HEK293 (cell line): ENCODE measurements around the gene ZDHHC3.

Experiments used
- CTCF ChIA-PET: fragments of 350-600 bp; formaldehyde crosslinking; extraction: SDS; loops from one replicate; lab custom pipeline; 2021; ENCODE audit warnings: antibody characterized with exemption; lab: Yijun Ruan, JAX
- POLR2A ChIA-PET: fragments of 300-600 bp; formaldehyde crosslinking; extraction: SDS; loops from one replicate; lab custom pipeline; 2020; ENCODE audit warnings: antibody characterized with exemption, inconsistent platforms; lab: Yijun Ruan, JAX
- H3K27ac ChIP-seq: fragments of 200-500 bp; sonication (Bioruptor generic); 2 replicates; pipeline ENCODE4 v1.5.1; 2014; ENCODE audit warnings: low read depth, low read length, control low read depth, inconsistent platforms; ENCODE audit errors: extremely low read depth
- H3K36me3 ChIP-seq, 2 experiments: fragments of 200-500 bp in 1 of 2; sonication (Bioruptor generic) in 1 of 2; 1 replicate in 1 of 2; 2 replicates in 1 of 2; pipeline ENCODE4 v1.5.1; 2014 to 2017; ENCODE audit warnings: inconsistent platforms in 2 of 2, low read length in 2 of 2; ENCODE audit not compliant: control insufficient read depth in 2 of 2, insufficient read depth in 1 of 2
- H3K4me1 ChIP-seq: fragments of 200-500 bp; sonication (Bioruptor generic); 2 replicates; pipeline ENCODE4 v1.5.1; 2014; ENCODE audit warnings: mild to moderate bottlenecking, low read length, inconsistent platforms; ENCODE audit not compliant: control insufficient read depth, insufficient read depth
- H3K4me3 ChIP-seq: 2 replicates; pipeline ENCODE4 v1.5.1; 2011; ENCODE audit warnings: low read depth, mild to moderate bottlenecking, control low read depth, low read length, moderate library complexity
- H3K9me3 ChIP-seq: fragments of 200-500 bp; sonication (Bioruptor generic); 2 replicates; pipeline ENCODE4 v1.5.1; 2014; ENCODE audit warnings: low read depth, low read length, inconsistent platforms; ENCODE audit not compliant: control insufficient read depth, insufficient read depth
- GLIS2 ChIP-seq: fragments of 450-650 bp; formaldehyde crosslinking; IDR thresholded peaks from 2 replicates; pipeline ENCODE4 v1.5.1; 2016; ENCODE audit warnings: missing biosample characterization, missing genetic modification characterization
- IKZF3 ChIP-seq: fragments of 450-650 bp; IDR thresholded peaks from 2 replicates; pipeline ENCODE4 v1.5.0; 2018; ENCODE audit warnings: missing biosample characterization, mild to moderate bottlenecking, missing genetic modification characterization, moderate library complexity
- KLF10 ChIP-seq: fragments of 450-650 bp; IDR thresholded peaks from 2 replicates; pipeline ENCODE4 v1.5.1; 2018; ENCODE audit warnings: missing biosample characterization, mild to moderate bottlenecking, missing genetic modification characterization
- OVOL3 ChIP-seq: fragments of 450-650 bp; formaldehyde crosslinking; IDR thresholded peaks from 2 replicates; pipeline ENCODE4 v1.5.1; 2016; ENCODE audit warnings: missing biosample characterization, missing genetic modification characterization
- TRIM28 ChIP-seq: IDR thresholded peaks from 2 replicates; pipeline ENCODE4 v1.6.1; 2011; ENCODE audit warnings: low read length, control low read depth, borderline replicate concordance
- ZEB2 ChIP-seq: fragments of 450-650 bp; formaldehyde crosslinking; IDR thresholded peaks from 2 replicates; pipeline ENCODE4 v1.5.1; 2016; ENCODE audit warnings: missing biosample characterization, missing genetic modification characterization
- ZIC2 ChIP-seq: fragments of 450-650 bp; formaldehyde crosslinking; IDR thresholded peaks from 2 replicates; pipeline ENCODE4 v1.5.1; 2016; ENCODE audit warnings: missing biosample characterization, missing genetic modification characterization
- ZNF175 ChIP-seq: fragments of 450-650 bp; formaldehyde crosslinking; IDR thresholded peaks from 2 replicates; pipeline ENCODE4 v1.5.1; 2016; ENCODE audit warnings: missing biosample characterization, missing genetic modification characterization
- ZNF184 ChIP-seq: fragments of 450-650 bp; IDR thresholded peaks from 2 replicates; pipeline ENCODE4 v1.5.1; 2018; ENCODE audit warnings: missing biosample characterization, mild to moderate bottlenecking, missing genetic modification characterization
- ZNF19 ChIP-seq: fragments of 450-650 bp; formaldehyde crosslinking; IDR thresholded peaks from 2 replicates; pipeline ENCODE4; 2016; ENCODE audit warnings: missing biosample characterization, missing genetic modification characterization, low read depth
- ZNF2 ChIP-seq: fragments of 450-650 bp; formaldehyde crosslinking; IDR thresholded peaks from 2 replicates; pipeline ENCODE4 v1.5.1; 2016; ENCODE audit warnings: missing biosample characterization, missing genetic modification characterization
- ZNF302 ChIP-seq: fragments of 450-650 bp; formaldehyde crosslinking; IDR thresholded peaks from 2 replicates; pipeline ENCODE4 v1.5.1; 2016; ENCODE audit warnings: missing biosample characterization, missing genetic modification characterization, low read depth
- ZNF324 ChIP-seq: fragments of 450-650 bp; formaldehyde crosslinking; IDR thresholded peaks from 2 replicates; pipeline ENCODE4 v1.5.1; 2016; ENCODE audit warnings: missing biosample characterization, missing genetic modification characterization
- ZNF335 ChIP-seq: fragments of 450-650 bp; formaldehyde crosslinking; conservative IDR thresholded peaks from 2 replicates; pipeline ENCODE4 v1.5.1; 2016; ENCODE audit warnings: missing biosample characterization, missing genetic modification characterization
- ZNF560 ChIP-seq: fragments of 450-650 bp; formaldehyde crosslinking; IDR thresholded peaks from 2 replicates; pipeline ENCODE4 v1.5.1; 2017; ENCODE audit warnings: missing biosample characterization, missing genetic modification characterization, borderline replicate concordance
- ZNF600 ChIP-seq: fragments of 450-650 bp; formaldehyde crosslinking; IDR thresholded peaks from 2 replicates; pipeline ENCODE4 v1.5.1; 2016; ENCODE audit warnings: missing biosample characterization, missing genetic modification characterization
- ZNF629 ChIP-seq: fragments of 450-650 bp; formaldehyde crosslinking; IDR thresholded peaks from 2 replicates; pipeline ENCODE4 v1.5.1; 2017; ENCODE audit warnings: missing biosample characterization, missing genetic modification characterization
- ZNF830 ChIP-seq: fragments of 450-650 bp; IDR thresholded peaks from 2 replicates; pipeline ENCODE4 v1.5.0; 2018; ENCODE audit warnings: missing biosample characterization, missing genetic modification characterization, low read depth, mild to moderate bottlenecking, moderate library complexity
- ZNF837 ChIP-seq: fragments of 450-650 bp; formaldehyde crosslinking; IDR thresholded peaks from 2 replicates; pipeline ENCODE4 v1.5.1; 2016; ENCODE audit warnings: missing biosample characterization, missing genetic modification characterization
- TF ChIP-seq, protein P1 (sequence below): fragments of 450-650 bp; formaldehyde crosslinking; IDR thresholded peaks from 2 replicates; pipeline ENCODE4 v1.5.1; 2016; ENCODE audit warnings: missing biosample characterization, missing genetic modification characterization
- TF ChIP-seq, protein P2 (sequence below): fragments of 450-650 bp; formaldehyde crosslinking; IDR thresholded peaks from 2 replicates; pipeline ENCODE4 v1.5.1; 2016; ENCODE audit warnings: missing biosample characterization, missing genetic modification characterization
- TF ChIP-seq, protein P3 (sequence below): IDR thresholded peaks from 2 replicates; pipeline ENCODE4 v1.6.1; 2011; ENCODE audit warnings: mild to moderate bottlenecking, low read depth, low read length, borderline replicate concordance
- TF ChIP-seq, protein P4 (sequence below): fragments of 450-650 bp; formaldehyde crosslinking; IDR thresholded peaks from 2 replicates; pipeline ENCODE4 v1.5.1; 2017; ENCODE audit warnings: missing biosample characterization, missing genetic modification characterization
- TF ChIP-seq, protein P5 (sequence below): fragments of 450-650 bp; formaldehyde crosslinking; conservative IDR thresholded peaks from 2 replicates; pipeline ENCODE4 v1.5.1; 2016; ENCODE audit warnings: low read depth, missing biosample characterization, missing genetic modification characterization

Gene ZDHHC3

DNA sequence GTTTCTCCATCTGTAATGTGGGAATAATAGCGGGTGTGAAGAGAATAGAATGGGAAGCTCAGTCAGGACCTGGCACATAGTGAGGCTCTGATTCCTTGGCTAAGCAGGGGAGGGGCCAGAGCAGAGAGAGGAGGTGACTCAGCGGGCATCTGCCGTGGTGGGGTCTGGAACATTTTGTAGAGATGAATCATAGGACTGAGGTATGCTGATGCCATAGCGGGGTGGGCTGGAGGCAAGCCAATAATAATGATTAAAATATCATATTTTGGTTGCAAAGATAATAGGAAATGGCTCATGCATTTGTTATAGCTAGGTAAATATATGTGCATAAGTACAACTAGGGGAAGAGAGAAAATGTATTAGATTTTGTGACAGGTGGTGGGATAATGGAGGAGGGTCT lies 90.4 kb downstream of the ZDHHC3 start (continued):
- TF ChIP-seq, protein P1, sequence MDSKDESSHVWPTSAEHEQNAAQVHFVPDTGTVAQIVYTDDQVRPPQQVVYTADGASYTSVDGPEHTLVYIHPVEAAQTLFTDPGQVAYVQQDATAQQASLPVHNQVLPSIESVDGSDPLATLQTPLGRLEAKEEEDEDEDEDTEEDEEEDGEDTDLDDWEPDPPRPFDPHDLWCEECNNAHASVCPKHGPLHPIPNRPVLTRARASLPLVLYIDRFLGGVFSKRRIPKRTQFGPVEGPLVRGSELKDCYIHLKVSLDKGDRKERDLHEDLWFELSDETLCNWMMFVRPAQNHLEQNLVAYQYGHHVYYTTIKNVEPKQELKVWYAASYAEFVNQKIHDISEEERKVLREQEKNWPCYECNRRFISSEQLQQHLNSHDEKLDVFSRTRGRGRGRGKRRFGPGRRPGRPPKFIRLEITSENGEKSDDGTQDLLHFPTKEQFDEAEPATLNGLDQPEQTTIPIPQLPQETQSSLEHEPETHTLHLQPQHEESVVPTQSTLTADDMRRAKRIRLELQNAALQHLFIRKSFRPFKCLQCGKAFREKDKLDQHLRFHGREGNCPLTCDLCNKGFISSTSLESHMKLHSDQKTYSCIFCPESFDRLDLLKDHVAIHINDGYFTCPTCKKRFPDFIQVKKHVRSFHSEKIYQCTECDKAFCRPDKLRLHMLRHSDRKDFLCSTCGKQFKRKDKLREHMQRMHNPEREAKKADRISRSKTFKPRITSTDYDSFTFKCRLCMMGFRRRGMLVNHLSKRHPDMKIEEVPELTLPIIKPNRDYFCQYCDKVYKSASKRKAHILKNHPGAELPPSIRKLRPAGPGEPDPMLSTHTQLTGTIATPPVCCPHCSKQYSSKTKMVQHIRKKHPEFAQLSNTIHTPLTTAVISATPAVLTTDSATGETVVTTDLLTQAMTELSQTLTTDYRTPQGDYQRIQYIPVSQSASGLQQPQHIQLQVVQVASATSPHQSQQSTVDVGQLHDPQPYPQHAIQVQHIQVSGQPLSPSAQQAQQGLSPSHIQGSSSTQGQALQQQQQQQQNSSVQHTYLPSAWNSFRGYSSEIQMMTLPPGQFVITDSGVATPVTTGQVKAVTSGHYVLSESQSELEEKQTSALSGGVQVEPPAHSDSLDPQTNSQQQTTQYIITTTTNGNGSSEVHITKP (tag by site-specific recombination) = peak; percentile 49
- peak; percentile 45 for TF ChIP-seq GLIS2 (tag by site-specific recombination)
- no peak; the same call in 1 of the 2 replicates for TF ChIP-seq ZNF324
- peak; percentile 41; the same call in 1 of the 2 replicates for TF ChIP-seq ZEB2 (tag by site-specific recombination)
- TF ChIP-seq ZNF629 (tag by site-specific recombination) = peak; percentile 79
- TF ChIP-seq OVOL3 (tag by site-specific recombination) = no peak
- TF ChIP-seq, protein P2, sequence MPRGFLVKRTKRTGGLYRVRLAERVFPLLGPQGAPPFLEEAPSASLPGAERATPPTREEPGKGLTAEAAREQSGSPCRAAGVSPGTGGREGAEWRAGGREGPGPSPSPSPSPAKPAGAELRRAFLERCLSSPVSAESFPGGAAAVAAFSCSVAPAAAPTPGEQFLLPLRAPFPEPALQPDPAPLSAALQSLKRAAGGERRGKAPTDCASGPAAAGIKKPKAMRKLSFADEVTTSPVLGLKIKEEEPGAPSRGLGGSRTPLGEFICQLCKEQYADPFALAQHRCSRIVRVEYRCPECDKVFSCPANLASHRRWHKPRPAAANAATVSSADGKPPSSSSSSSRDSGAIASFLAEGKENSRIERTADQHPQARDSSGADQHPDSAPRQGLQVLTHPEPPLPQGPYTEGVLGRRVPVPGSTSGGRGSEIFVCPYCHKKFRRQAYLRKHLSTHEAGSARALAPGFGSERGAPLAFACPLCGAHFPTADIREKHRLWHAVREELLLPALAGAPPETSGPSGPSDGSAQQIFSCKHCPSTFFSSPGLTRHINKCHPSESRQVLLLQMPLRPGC (tag by site-specific recombination) = peak; percentile 50; the same call in 1 of the 2 replicates
- no peak for TF ChIP-seq ZNF19

DNA sequence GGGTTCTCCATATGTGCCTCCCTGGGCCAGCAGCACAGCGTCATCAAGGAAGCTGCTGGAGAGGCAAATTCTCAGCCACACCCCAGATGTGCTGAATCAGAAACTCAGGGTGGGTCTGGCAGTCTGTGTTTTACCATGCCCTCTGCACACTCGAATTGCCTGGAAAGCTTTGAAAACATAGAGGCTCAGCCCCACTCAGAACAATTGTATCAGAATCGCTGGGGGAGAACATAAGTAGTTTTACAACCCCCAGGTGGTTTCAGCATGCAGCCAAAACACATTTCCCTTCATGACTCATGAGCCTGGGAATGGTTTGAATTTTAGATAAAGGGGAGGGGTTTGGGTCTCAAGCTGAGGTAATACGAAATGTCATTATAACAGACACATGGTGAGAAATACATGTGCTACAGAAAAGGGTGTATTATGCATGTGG lies 92.0 kb downstream of the ZDHHC3 start:
- Histone ChIP-seq H3K9me3 (no peaks in the 10 kb centered on the region), H3K4me3 (no peak overlapping the region), H3K4me1 (no peaks in the 10 kb centered on the region), H3K36me3 (no peaks in the 10 kb centered on the region), H3K27ac (no peak overlapping the region)
- ChIA-PET CTCF (interaction anchor here (0.6 to 0.7 kb wide), 2 partner anchors 123 to 1125 kb away, joined by 3 read pairs; partner anchors contain the start of gene KIAA1143), POLR2A (no interaction called here)
- TF ChIP-seq, protein P3, sequence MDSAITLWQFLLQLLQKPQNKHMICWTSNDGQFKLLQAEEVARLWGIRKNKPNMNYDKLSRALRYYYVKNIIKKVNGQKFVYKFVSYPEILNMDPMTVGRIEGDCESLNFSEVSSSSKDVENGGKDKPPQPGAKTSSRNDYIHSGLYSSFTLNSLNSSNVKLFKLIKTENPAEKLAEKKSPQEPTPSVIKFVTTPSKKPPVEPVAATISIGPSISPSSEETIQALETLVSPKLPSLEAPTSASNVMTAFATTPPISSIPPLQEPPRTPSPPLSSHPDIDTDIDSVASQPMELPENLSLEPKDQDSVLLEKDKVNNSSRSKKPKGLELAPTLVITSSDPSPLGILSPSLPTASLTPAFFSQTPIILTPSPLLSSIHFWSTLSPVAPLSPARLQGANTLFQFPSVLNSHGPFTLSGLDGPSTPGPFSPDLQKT = no peak
- peak; percentile 66 for TF ChIP-seq ZNF184 (tag by site-specific recombination)
- TF ChIP-seq, protein P4, sequence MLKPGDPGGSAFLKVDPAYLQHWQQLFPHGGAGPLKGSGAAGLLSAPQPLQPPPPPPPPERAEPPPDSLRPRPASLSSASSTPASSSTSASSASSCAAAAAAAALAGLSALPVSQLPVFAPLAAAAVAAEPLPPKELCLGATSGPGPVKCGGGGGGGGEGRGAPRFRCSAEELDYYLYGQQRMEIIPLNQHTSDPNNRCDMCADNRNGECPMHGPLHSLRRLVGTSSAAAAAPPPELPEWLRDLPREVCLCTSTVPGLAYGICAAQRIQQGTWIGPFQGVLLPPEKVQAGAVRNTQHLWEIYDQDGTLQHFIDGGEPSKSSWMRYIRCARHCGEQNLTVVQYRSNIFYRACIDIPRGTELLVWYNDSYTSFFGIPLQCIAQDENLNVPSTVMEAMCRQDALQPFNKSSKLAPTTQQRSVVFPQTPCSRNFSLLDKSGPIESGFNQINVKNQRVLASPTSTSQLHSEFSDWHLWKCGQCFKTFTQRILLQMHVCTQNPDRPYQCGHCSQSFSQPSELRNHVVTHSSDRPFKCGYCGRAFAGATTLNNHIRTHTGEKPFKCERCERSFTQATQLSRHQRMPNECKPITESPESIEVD (tag by site-specific recombination) = peak; percentile 92
- TF ChIP-seq ZNF837 (tag by site-specific recombination) = no peak
- no peak for TF ChIP-seq ZNF302 (tag by site-specific recombination)
- TF ChIP-seq ZIC2 (tag by site-specific recombination) = peak; percentile 72
- TF ChIP-seq ZNF2 = no peak
- TF ChIP-seq KLF10 (tag by site-specific recombination) = peak; percentile 83
- TF ChIP-seq, protein P5, sequence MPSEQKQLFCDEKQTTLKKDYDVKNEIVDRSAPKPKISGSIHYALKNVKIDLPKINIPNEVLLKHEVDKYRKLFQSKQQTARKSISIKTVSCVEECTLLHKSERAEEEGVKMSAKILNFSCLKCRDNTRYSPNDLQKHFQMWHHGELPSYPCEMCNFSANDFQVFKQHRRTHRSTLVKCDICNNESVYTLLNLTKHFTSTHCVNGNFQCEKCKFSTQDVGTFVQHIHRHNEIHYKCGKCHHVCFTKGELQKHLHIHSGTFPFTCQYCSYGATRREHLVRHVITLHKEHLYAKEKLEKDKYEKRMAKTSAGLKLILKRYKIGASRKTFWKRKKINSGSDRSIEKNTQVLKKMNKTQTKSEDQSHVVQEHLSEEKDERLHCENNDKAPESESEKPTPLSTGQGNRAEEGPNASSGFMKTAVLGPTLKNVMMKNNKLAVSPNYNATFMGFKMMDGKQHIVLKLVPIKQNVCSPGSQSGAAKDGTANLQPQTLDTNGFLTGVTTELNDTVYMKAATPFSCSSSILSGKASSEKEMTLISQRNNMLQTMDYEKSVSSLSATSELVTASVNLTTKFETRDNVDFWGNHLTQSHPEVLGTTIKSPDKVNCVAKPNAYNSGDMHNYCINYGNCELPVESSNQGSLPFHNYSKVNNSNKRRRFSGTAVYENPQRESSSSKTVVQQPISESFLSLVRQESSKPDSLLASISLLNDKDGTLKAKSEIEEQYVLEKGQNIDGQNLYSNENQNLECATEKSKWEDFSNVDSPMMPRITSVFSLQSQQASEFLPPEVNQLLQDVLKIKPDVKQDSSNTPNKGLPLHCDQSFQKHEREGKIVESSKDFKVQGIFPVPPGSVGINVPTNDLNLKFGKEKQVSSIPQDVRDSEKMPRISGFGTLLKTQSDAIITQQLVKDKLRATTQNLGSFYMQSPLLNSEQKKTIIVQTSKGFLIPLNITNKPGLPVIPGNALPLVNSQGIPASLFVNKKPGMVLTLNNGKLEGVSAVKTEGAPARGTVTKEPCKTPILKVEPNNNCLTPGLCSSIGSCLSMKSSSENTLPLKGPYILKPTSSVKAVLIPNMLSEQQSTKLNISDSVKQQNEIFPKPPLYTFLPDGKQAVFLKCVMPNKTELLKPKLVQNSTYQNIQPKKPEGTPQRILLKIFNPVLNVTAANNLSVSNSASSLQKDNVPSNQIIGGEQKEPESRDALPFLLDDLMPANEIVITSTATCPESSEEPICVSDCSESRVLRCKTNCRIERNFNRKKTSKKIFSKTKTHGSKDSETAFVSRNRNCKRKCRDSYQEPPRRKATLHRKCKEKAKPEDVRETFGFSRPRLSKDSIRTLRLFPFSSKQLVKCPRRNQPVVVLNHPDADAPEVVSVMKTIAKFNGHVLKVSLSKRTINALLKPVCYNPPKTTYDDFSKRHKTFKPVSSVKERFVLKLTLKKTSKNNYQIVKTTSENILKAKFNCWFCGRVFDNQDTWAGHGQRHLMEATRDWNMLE (tag by site-specific recombination) = 0 out of 2 replicates have a peak, but pooled peaks have one; percentile 30
- TF ChIP-seq ZNF830 (tag by site-specific recombination) = no peak
- 0 out of 2 replicates have a peak, but pooled peaks have one; percentile 18 for TF ChIP-seq IKZF3 (tag by site-specific recombination)
- peak; percentile 83 for TF ChIP-seq ZNF335 (tag by site-specific recombination)
- no peak for TF ChIP-seq TRIM28
- no peak for TF ChIP-seq ZNF560 (tag by site-specific recombination)
- no peak for TF ChIP-seq ZNF175
- TF ChIP-seq ZNF600 (tag by site-specific recombination) = peak; percentile 67; the same call in 1 of the 2 replicates
